Heart left ventricle (tissue), 16 donors: ENCODE data around the gene TTC38. TPM values are rescaled to one million over a fixed set of nuclear protein-coding genes. Genes with fewer than 3 reads are reported as not detected.

Experiments
- ATAC-seq, 4 donors: fragments of 200-7000 bp; cut with Tn5 transposase; one replicate each; pipeline ENCODE4 v1.9.1; 2020 to 2022; ENCODE audit warnings: moderate library complexity in 4 of 4, mild to moderate bottlenecking in 3 of 4, moderate number of reproducible peaks in 1 of 4
- DNase-seq, 5 donors: peaks; one replicate each; pipeline ENCODE4 v3.0.0-alpha.2; 2020
- H3K27ac ChIP-seq, 12 donors: fragments of 200-600 bp; sonication (generic) in 4 of 12; one replicate each; pipeline versions ENCODE4 v1.5.0 to v1.8.0; 2016 to 2022; ENCODE audit warnings: mild to moderate bottlenecking in 2 of 12
- H3K27me3 ChIP-seq, 9 donors: fragments of 200-600 bp; sonication (generic) in 2 of 9; one replicate each; pipeline versions ENCODE4 v1.5.1 to v1.8.0; 2016 to 2022; ENCODE audit warnings: mild to moderate bottlenecking in 3 of 9
- H3K36me3 ChIP-seq, 9 donors: fragments of 200-600 bp; sonication (generic) in 2 of 9; one replicate each; pipeline versions ENCODE4 v1.5.0 to v1.8.0; 2018 to 2022; ENCODE audit warnings: mild to moderate bottlenecking in 2 of 9
- H3K4me1 ChIP-seq, 12 donors: fragments of 200-600 bp; sonication (generic) in 4 of 12; one replicate each; pipeline versions ENCODE4 v1.5.0 to v1.8.0; 2016 to 2022; ENCODE audit warnings: mild to moderate bottlenecking in 3 of 12
- H3K4me3 ChIP-seq, 12 donors: fragments of 200-600 bp; sonication (generic) in 4 of 12; one replicate each; pipeline versions ENCODE4 v1.5.0 to v1.8.0; 2017 to 2022; ENCODE audit warnings: mild to moderate bottlenecking in 9 of 12, moderate library complexity in 4 of 12
- H3K9me3 ChIP-seq, 12 donors: fragments of 200-600 bp; sonication (generic) in 4 of 12; one replicate each; pipeline versions ENCODE4 v1.5.0 to v1.8.0; 2016 to 2022; ENCODE audit warnings: mild to moderate bottlenecking in 1 of 12
- POLR2A ChIP-seq, 2 donors: fragments of 450-650 bp; IDR thresholded peaks; one replicate each; pipeline ENCODE4 v1.6.1; 2017; ENCODE audit warnings: antibody characterized with exemption in 2 of 2, mild to moderate bottlenecking in 2 of 2, moderate library complexity in 2 of 2
- WGBS, 4 donors: extraction: QIAGEN DNeasy Blood & Tissue Kit in 2 of 4; methylation state at CpG; one replicate each; pipeline versions ENCODE4 v1.1.5 to v1.1.7; 2013 to 2018; 5-methylcytosine and 5-hydroxymethylcytosine counted together
- intact Hi-C, 10 donors: fragments of 100-400 bp; cut with DNase I; formaldehyde crosslinking; loops; one replicate each; pipeline versions ENCODE4 v1.11.1 to v1.14.2; 2022
- polyA plus RNA-seq, 2 donors: library from polyadenylated mRNA; stranded (reverse); fragments of 200-250 nt; gene quantifications; one replicate each; pipeline ENCODE4 v1.2.3, GENCODE V29; 2013
- total RNA-seq, 9 donors: library from RNA; depleted of rRNA in 2 of 9; stranded (reverse); fragments of >200 nt in 2 of 9; fragmentation: NEBNext Ultra II Directional in 3 of 9; extraction: Animal tissue kit (Norgen Biotek cat#: 25700) in 3 of 9; gene quantifications; one replicate each; pipeline versions ENCODE4 v1.1.0 to v1.2.4, GENCODE V29; 2016 to 2023
- TF ChIP-seq, protein P1 (sequence below), 12 donors: fragments of 200-600 bp; sonication (generic) in 4 of 12; IDR thresholded peaks; one replicate each; pipeline versions ENCODE4 v1.5.0 to v1.8.0; 2018 to 2022; ENCODE audit warnings: antibody characterized with exemption in 12 of 12, mild to moderate bottlenecking in 5 of 12
- donor health status: ischemic (EF 13 %, LVEDD 7.1; RV severe dilation, severe dysfunction).
- donor health status: healthy with polysubstance abuse.
- donor health status: DM: no; HTN: yes; CAD: no.
- donor health status: DM: no; HTN: no; CAD: no.
- donor health status: ischemic (EF 25% LVEDD 6.9; RV normal size, moderate dysfunction).
- donor health status: ischemic (EF 25% LVEDD 5.7; RV mildly dilated, moderate dysfunction).
- donor health status: healthy.
- donor health status: DM: yes; HTN: yes; CAD: no.
- donor health status: ischemic (EF 35%, LVEDD 5.7; RV mildly dilated, moderate dysfunction).
- donor health status: nonischemic (EF 11% LVEDD 7.7; RV severe dilation, severe dysfunction).
- donor health status: DM: yes; HTN: yes; CAD: no.
- donor health status: PGD.
- donor health status: ischemic (EF 29% LVEDD 5.4; RV normal size, mild dysfunction).
- donor health status: nonischemic (EF 23%, LVEDD 6.1; RV moderate dilation, normal function).

Gene TTC38
- total and polyA plus RNA-seq, 11 donors = 15.5 to 72.4 (median 25.3) TPM

- Histone ChIP-seq H3K27ac (peak overlapping the region in 11 of 12 donors; percentile 22 to 90 (median 68)), H3K9me3 (no peaks in the 10 kb centered on the region), H3K27me3 (no peaks in the 10 kb centered on the region), H3K4me1 (peaks cover 4 to 69% (median 38%) of the 10 kb centered on the region in 12 donors), H3K36me3 (peaks cover 0 to 64% (median 39%) of the 10 kb centered on the region in 9 donors), H3K4me3 (no peak overlapping the region)
- no peak for DNase-seq
- ATAC-seq = no peak
- TF ChIP-seq, protein P1, sequence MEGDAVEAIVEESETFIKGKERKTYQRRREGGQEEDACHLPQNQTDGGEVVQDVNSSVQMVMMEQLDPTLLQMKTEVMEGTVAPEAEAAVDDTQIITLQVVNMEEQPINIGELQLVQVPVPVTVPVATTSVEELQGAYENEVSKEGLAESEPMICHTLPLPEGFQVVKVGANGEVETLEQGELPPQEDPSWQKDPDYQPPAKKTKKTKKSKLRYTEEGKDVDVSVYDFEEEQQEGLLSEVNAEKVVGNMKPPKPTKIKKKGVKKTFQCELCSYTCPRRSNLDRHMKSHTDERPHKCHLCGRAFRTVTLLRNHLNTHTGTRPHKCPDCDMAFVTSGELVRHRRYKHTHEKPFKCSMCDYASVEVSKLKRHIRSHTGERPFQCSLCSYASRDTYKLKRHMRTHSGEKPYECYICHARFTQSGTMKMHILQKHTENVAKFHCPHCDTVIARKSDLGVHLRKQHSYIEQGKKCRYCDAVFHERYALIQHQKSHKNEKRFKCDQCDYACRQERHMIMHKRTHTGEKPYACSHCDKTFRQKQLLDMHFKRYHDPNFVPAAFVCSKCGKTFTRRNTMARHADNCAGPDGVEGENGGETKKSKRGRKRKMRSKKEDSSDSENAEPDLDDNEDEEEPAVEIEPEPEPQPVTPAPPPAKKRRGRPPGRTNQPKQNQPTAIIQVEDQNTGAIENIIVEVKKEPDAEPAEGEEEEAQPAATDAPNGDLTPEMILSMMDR (IDR thresholded peaks at IDR 0.05) = no peak
- no peak for TF ChIP-seq POLR2A (IDR thresholded peaks at IDR 0.05)
- WGBS, 4 donors = 72 to 78% (median 77%) methylated on average over 6 of the region's 6 CpGs
- intact Hi-C loops = loop anchor here in 4 of 10 donors (5.0 to 10.0 kb wide), 3 partner anchors 86 to 304 kb away; partner anchors contain the start of gene PPARA (in 2 of the 4)
Observed at GRCh38 chr22:46240506-46240905, 27.3 kb upstream of the TTC38 start.

GRCh38 chr22:46240907-46241306 is 26.9 kb upstream of the TTC38 start:
- 58 to 80% (median 69%) methylated on average over 7 of the region's 7 CpGs for WGBS, 4 donors
- TF ChIP-seq, protein P1 (IDR thresholded peaks at IDR 0.05) = no peak
- TF ChIP-seq POLR2A (IDR thresholded peaks at IDR 0.05) = no peak
- DNase-seq (no peak), ATAC-seq (no peak)
- no peaks in the 10 kb centered on the region for H3K9me3 ChIP-seq
- no peaks in the 10 kb centered on the region for H3K27me3 ChIP-seq
- peaks cover 5 to 73% (median 42%) of the 10 kb centered on the region in 12 donors for H3K4me1 ChIP-seq
- H3K27ac ChIP-seq = peak overlapping the region; percentile 10 to 90 (median 66)
- peaks cover 0 to 60% (median 35%) of the 10 kb centered on the region in 9 donors for H3K36me3 ChIP-seq
- no peak overlapping the region for H3K4me3 ChIP-seq
- intact Hi-C loops = loop anchor here in 4 of 10 donors (5.0 to 10.0 kb wide), 3 partner anchors 86 to 304 kb away; partner anchors contain the start of gene PPARA (in 2 of the 4)

GRCh38 chr22:46241396-46242007 is 26.3 kb upstream of the TTC38 start:
- DNase-seq (peak in 2 of 5 donors; percentile 37 to 63), ATAC-seq (peak in 2 of 4 donors; percentile 31 to 40)
- Histone ChIP-seq H3K27ac (peak overlapping the region in 11 of 12 donors; percentile 35 to 90 (median 68)), H3K4me1 (peaks cover 5 to 79% (median 44%) of the 10 kb centered on the region in 12 donors), H3K4me3 (no peak overlapping the region), H3K27me3 (no peaks in the 10 kb centered on the region), H3K36me3 (peaks cover 0 to 56% (median 29%) of the 10 kb centered on the region in 9 donors), H3K9me3 (no peaks in the 10 kb centered on the region)
- intact Hi-C loops = loop anchor here in 4 of 10 donors (5.0 to 10.0 kb wide), 3 partner anchors 87 to 303 kb away; partner anchors contain the start of gene PPARA (in 2 of the 4)
- WGBS, 4 donors = 39 to 47% (median 39%) methylated on average over 5 of the region's 5 CpGs
- TF ChIP-seq, protein P1 (IDR thresholded peaks at IDR 0.05) = no peak
- no peak for TF ChIP-seq POLR2A (IDR thresholded peaks at IDR 0.05)

- H3K4me3 ChIP-seq = no peak overlapping the region
- DNase-seq (no peak), ATAC-seq (no peak)
- H3K9me3 ChIP-seq = no peaks in the 10 kb centered on the region
- intact Hi-C loops = loop anchor here in 4 of 10 donors (5.0 to 10.0 kb wide), 3 partner anchors 87 to 303 kb away; partner anchors contain the start of gene PPARA (in 2 of the 4)
- no peak for TF ChIP-seq POLR2A (IDR thresholded peaks at IDR 0.05)
- TF ChIP-seq, protein P1 (IDR thresholded peaks at IDR 0.05) = no peak
- WGBS, 4 donors = 78 to 89% (median 82%) methylated on average over 10 of the region's 10 CpGs
- peaks cover 0 to 54% (median 24%) of the 10 kb centered on the region in 9 donors for H3K36me3 ChIP-seq
- peaks cover 5 to 81% (median 42%) of the 10 kb centered on the region in 12 donors for H3K4me1 ChIP-seq
- H3K27ac ChIP-seq = peak overlapping the region in 8 of 12 donors; percentile 49 to 90 (median 69)
- H3K27me3 ChIP-seq = no peaks in the 10 kb centered on the region
Observed at GRCh38 chr22:46242076-46242475, 25.7 kb upstream of the TTC38 start.
